ENCODE data around the gene PPP2R3A.

- TF ChIP-seq CTCF (IDR thresholded peaks at IDR 0.05 in 2 of 3, conservative IDR thresholded peaks at IDR 0.05 in 1 of 3; ENCODE audit: insufficient read depth in 2 of 3, low read depth in 1 of 3, low read length in 3 of 3) = no peak
- no peak for TF ChIP-seq MYBL2 (IDR thresholded peaks at IDR 0.05; ENCODE audit: low read depth)
- no peak for TF ChIP-seq MYBL2 (CRISPR knock-in tag; IDR thresholded peaks at IDR 0.05; ENCODE audit: borderline replicate concordance)
- no peak for TF ChIP-seq HMBOX1 (IDR thresholded peaks at IDR 0.05)
- no peak for TF ChIP-seq ETV5 (CRISPR knock-in tag; IDR thresholded peaks at IDR 0.05; ENCODE audit: low read depth)
These were observed 168.6 kb downstream of the PPP2R3A start for GRCh38 chr3:136134091-136134490.

Data from K562 (cell line).